HG02973 (cell line): ENCODE data around the gene TCEAL4.
"Not testable (repeated sequence)": the region's sequence is repeated elsewhere in the genome, so short reads cannot be mapped to it uniquely, and the experiment has no call there.

ENCODE experiments used
- ATAC-seq: cut with Tn5 transposase; IDR thresholded peaks from one replicate; pipeline ENCODE4 v1.9.1; 2021; ENCODE audit warnings: moderate library complexity; ENCODE audit not compliant: unreplicated experiment

Gene TCEAL4

DNA sequence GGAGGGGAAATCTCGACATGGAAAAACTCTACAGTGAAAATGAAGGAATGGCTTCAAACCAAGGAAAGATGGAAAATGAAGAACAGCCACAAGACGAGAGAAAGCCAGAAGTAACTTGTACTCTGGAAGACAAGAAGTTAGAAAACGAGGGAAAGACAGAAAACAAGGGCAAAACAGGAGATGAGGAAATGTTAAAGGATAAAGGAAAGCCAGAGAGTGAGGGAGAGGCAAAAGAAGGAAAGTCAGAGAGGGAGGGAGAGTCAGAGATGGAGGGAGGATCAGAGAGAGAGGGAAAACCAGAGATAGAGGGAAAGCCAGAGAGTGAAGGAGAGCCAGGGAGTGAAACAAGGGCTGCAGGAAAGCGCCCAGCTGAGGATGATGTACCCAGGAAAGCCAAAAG, 1.3 kb downstream of the TCEAL4 start:
- no peak for ATAC-seq

- not testable (repeated sequence) for ATAC-seq
Measured at GRCh38 chrX:103592295-103592694, 7.0 kb downstream of the TCEAL4 start.

GRCh38 chrX:103595202-103595601, 9.9 kb downstream of the TCEAL4 start:
- not testable (repeated sequence) for ATAC-seq

- peak; percentile 57 for ATAC-seq
Measured at GRCh38 chrX:103607364-103608305, 22.3 kb downstream of the TCEAL4 start, which contains the start of gene TCEAL3. TSS of gene TCEAL3 (plus strand) at chrX:103607963. CDS start at chrX:103609065, 1,102 bp downstream.

GRCh38 chrX:103608306-103608963, 23.1 kb downstream of the TCEAL4 start:
- ATAC-seq = peak; percentile 26

- ATAC-seq = no peak
Measured at GRCh38 chrX:103610282-103610681, 25.0 kb downstream of the TCEAL4 start.

GRCh38 chrX:103613362-103613890, 28.1 kb downstream of the TCEAL4 start:
- ATAC-seq = no peak

GRCh38 chrX:103614999-103615398, 29.7 kb downstream of the TCEAL4 start:
- ATAC-seq = no peak

- ATAC-seq = no peak
Measured at GRCh38 chrX:103615781-103616371, 30.6 kb downstream of the TCEAL4 start.

- no peak for ATAC-seq
Measured at GRCh38 chrX:103616676-103617186, 31.4 kb downstream of the TCEAL4 start.

- ATAC-seq = no peak
Measured at GRCh38 chrX:103624111-103624510, 38.8 kb downstream of the TCEAL4 start.

GRCh38 chrX:103626855-103627254, 41.5 kb downstream of the TCEAL4 start:
- ATAC-seq = no peak

GRCh38 chrX:103628386-103629317, 43.3 kb downstream of the TCEAL4 start, which contains the start of gene TCEAL1:
TSS of gene TCEAL1 (plus strand) at chrX:103628975. CDS start at chrX:103629917, 942 bp downstream.
- peak; percentile 65 for ATAC-seq

DNA sequence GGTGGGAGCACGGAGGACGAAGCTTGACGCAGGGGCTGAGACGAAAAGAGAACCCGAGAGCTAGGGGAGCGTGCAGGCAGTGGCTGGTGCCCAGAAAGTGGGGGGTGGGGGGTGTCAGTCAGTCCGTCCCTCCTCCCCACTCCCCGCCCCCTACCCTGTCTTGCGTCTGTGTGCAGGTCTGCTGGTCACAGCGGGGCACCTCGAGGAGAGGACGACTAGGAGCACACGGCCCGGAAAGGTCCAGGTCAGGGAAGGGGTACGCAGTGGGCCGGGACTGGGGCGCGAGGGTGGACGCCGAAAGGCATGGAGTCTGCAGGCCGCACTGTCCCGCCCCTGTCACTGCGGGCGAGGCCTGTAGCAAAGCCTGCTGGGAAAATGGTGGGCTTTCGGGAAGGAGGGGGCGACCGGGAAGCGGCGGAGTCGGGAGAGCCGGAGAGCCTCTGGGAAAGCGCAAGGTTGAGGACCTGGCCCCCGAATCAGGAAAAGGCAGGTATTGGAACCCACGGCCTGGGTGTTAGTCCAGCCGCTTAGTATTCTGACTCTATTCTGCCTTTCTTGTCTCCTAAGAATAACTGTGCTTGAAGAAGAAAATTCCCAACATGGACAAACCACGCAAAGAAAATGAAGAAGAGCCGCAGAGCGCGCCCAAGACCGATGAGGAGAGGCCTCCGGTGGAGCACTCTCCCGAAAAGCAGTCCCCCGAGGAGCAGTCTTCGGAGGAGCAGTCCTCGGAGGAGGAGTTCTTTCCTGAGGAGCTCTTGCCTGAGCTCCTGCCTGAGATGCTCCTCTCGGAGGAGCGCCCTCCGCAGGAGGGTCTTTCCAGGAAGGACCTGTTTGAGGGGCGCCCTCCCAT, 44.2 kb downstream of the TCEAL4 start:
- ATAC-seq = no peak

- ATAC-seq = no peak
Measured at GRCh38 chrX:103630171-103630511, 44.8 kb downstream of the TCEAL4 start.

DNA sequence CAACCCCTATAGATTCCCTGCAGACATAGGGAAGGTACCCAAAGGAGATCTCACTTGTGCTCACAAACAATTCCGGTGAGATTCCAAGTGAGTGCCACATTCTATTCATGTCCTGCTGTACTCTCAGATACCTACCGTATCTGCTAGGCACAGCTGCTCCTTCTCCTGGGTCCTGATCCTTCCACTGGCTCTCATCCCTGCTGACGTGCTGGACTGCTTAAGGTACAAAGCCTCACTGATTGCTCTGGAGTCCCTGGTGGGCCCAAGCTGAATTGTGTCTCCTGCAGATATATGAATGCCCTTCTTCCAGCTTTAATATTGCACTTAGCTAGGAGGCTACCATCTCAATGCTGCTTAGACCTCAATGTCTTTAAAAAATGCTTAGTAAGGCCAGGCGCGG, 45.8 kb downstream of the TCEAL4 start:
- ATAC-seq = no peak

- ATAC-seq = no peak
Measured at GRCh38 chrX:103635436-103635835, 50.1 kb downstream of the TCEAL4 start.
